Activated CD8-positive, alpha-beta memory T cell treated with anti-CD3 and anti-CD28 coated beads for 1 hour (primary cell): Measurements from ENCODE around the gene GPD1L.
"Not testable (repeated sequence)": the region's sequence is repeated elsewhere in the genome, so short reads cannot be mapped to it uniquely, and the experiment has no call there.

Experiments used
- DNase-seq, 2 donors: peaks; one replicate each; pipeline ENCODE4 v3.0.0-alpha.2; 2020; ENCODE audit warnings: low read depth in 1 of 2; ENCODE audit errors: extremely low read depth in 1 of 2

The GPD1L gene

GRCh38 chr3:32106132-32106928 is at the start of gene GPD1L:
Gene GPD1L (plus strand): TSS chr3:32106620. CDS start chr3:32106712, 92 bp downstream.
- peak; percentile 54 to 87 for DNase-seq

DNA sequence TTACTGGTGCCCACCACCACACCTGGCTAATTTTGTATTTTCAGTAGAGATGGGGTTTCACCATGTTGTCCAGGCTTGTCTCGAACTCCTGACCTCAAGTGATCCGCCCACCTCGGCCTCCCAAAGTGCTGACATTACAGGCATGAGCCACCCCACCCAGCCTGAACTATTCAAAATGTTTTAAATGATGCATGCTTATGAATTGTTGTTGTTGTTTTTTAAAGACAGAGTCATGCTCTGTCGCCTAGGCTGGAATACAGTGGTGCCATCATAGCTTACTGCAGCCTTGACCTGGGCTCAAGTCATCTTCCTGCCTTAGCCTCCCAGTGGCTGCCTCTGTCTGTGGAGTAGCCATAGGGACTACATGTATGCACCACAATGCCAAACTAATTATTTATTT is 48.0 kb upstream of the GPD1L start:
- not testable (repeated sequence) for DNase-seq

DNA sequence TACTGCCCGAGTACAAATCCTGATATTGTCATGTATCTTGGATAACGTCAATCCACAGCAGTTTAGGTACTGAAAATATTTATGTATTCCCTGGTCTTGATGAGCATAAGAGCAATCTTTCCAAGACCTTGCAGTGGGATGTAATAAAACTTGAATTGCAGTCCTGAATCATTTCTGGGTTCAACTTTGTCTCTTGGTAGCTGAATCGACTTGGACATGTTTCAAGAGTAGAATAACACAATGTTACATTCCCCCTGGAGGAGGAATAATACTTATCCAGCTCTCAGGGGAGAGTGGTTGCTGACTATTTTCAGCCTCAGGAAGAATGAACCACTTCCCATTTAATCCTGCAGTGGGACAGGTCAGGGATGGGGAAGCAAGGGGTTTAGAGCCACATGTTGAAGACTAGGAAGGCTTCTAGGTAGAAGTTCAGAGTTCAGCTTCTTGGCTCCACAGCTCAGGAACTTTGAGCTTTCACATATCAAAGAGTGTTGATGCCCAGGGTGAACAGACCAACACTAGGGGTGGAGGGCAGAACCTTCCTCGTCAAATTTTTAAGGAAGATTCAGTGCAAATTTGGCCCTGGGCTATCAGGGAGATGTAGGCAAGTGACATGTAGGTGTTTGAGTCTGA is 43.4 kb upstream of the GPD1L start:
- no peak for DNase-seq

DNA sequence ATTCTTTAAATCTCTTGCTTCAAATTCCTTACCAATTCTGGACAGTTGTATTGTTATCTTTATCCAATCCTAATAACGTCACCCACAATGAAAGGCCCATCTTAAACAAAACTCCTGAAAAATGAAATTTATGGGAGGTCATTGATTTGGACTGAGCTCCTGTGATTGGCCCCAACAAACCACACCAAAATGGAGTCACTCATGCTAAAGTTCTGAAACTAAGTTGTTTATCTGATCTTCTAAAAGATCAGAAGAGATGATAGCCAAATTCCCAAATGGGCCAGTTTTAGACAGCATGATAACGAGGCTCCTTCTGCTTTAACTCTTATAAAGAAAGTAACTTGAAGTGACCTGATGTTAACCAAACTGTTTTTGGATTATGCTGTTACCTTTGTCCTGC is 39.7 kb upstream of the GPD1L start:
- DNase-seq, result no peak

DNA sequence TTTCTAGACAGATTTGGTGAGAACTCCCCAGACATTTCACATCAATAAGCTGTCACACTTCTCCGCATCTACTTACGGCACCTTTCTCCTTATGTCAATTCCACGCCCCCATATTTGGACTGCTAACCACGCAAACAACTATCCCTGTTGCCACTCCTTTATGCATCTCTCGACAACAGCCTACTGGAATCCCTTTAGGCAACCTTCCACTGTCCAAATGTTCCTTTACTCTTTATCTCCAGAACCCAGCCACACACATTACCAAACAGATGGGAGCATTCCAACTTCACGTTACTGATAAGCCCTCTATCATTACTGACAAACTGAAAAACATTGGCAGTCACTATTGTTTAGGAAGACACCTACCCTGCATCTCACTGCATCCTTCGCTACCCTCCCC is 32.2 kb upstream of the GPD1L start:
- DNase-seq, result not testable (repeated sequence)

DNA sequence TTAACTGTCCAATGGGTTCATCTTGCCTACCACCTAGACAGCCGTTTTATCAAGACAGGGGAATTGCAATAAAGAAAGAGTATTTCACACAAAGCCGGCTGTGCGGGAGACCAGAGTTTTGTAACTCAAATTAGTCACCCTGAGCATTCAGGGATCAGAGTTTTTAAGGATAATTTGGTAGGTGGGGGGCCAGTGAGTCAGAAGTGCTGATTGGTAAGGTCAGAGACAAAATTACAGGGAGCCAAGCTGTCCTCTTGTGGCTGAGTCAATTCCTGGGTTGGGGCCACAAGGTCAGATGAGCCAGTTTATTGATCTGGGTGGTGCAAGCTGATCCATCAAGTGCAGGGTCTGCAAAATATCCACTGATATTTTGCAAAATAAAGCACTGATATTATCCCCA is 29.9 kb upstream of the GPD1L start:
- DNase-seq, result no peak

- no peak for DNase-seq
These were observed 28.9 kb upstream of the GPD1L start for GRCh38 chr3:32077260-32078084.

GRCh38 chr3:32078085-32078634 is 28.3 kb upstream of the GPD1L start:
- DNase-seq, result no peak

DNA sequence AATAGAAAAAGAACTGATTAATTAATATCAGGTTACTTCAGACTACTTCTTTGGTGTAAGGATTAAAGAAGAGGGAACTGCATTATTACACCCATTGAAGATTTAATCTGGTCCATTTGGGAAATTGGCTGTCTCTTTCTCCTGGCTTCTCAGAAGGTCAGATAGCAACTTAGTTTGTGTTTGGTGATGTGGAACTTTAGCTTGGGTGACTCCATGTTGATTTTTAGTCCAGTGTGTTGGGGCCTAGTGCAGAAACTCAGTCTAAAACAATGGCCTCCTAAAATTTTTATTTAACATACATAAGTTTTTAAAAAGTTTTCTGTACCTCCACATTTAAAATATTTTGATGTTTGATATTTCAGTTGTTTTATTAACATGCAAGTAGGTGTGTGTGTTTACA is 27.6 kb upstream of the GPD1L start:
- no peak for DNase-seq

- DNase-seq, result no peak
These were observed 23.7 kb upstream of the GPD1L start for GRCh38 chr3:32082721-32083120.

DNA sequence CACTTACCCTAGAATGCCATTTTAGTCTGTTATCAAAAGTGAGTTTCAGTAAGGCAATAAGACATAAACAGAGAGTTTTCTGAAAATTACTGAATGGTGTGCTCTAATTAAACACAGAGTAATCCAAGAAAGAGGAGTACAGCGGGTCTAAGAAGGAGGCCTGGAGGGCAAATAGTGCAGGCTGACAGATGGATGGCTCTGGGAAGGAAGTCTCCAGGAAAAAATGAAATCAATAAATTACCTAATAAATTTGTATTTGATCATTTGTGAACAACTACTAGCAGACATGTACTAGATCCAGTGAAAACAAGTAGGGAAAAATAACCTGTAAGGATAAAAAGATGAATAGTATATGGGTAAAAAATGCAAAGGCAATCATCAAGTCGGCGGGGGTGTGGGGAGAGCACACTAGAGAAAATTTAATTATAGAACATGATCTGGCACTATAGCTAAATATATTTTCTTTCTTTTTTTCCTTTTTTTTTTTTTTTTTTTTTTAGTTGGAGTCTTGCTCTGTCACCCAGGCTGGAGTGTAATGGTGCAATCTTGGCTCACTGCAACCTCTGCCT is 22.6 kb upstream of the GPD1L start:
- no peak for DNase-seq

- no peak for DNase-seq
These were observed 21.6 kb upstream of the GPD1L start for GRCh38 chr3:32084870-32085269.

DNA sequence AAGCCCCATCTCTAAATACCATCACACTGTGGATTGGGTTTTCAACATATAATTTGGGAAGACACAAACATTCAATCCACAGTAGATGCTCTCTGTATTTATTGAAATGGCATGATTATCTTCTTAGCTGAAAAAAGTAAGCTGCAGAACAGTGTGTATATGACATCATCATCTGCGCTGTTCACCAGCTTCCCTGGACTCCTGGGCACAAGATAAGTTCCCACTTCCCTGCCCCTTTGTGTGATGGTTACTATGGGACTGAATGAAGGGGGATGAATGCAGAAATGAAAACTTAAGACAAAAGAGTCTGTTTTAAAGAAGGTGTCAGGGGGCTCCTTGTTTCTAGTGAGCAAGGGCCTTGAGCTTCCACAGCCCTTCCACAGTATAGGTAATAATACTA is 20.0 kb upstream of the GPD1L start:
- DNase-seq, result no peak

DNA sequence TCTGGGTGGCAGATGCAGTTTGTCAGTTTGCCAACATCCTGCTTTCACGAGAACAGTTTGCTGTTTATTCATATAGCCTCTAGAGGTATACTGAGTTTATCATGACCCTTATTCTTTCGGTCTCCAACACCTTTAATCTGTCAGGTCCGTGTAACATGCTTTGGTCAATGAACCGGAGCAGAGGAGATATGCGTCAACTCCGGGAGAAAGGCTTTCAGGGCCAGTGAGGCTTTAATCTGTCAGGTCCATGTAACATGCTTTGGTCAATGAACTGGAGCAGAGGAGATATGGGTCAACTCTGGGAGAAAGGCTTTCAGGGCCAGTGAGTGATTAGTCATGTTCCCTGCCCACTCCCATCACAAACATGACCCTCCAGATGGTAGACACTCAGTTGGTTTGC is 16.9 kb upstream of the GPD1L start:
- DNase-seq, result no peak

DNA sequence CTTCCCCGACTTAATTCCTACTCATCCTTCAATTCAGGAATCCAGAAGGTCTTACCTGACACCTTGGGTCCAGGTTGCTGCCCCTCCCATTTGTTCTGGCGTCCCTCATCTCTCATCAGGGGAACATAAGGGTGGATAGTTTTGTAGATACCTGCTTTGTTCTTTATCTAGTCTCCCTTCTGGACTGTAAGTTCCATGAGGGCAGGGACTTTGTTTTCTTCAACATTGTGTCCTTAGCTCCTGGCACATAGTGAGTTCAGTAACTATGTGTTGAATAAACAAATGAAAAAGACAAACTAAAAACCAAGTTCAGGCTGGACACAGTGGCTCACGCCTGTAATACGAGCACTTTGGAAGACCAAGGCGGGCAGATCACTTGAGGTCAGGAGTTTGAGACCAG is 13.2 kb upstream of the GPD1L start:
- no peak for DNase-seq

DNA sequence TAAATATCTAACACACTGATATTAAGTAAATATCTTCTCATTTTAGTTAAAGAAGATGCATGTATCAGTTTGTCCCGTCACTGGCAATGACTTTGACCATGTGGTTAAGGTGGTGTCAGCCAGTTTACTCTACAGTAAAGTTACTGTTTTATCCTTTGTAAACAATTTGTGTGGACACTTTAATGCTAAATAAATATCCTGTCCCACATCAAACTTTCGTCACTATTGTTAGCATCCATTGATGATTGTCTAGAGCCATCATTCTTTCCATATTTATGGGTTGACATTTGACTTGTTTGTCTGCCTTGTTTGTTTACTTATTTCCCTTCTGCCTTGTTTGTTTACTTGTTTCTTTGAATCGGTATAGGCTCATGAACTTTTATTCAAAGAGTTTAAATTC is 11.0 kb upstream of the GPD1L start:
- no peak for DNase-seq

- no peak for DNase-seq
These were observed 8.7 kb upstream of the GPD1L start for GRCh38 chr3:32097768-32098167.

GRCh38 chr3:32098528-32098927 is 7.9 kb upstream of the GPD1L start:
- no peak for DNase-seq

DNA sequence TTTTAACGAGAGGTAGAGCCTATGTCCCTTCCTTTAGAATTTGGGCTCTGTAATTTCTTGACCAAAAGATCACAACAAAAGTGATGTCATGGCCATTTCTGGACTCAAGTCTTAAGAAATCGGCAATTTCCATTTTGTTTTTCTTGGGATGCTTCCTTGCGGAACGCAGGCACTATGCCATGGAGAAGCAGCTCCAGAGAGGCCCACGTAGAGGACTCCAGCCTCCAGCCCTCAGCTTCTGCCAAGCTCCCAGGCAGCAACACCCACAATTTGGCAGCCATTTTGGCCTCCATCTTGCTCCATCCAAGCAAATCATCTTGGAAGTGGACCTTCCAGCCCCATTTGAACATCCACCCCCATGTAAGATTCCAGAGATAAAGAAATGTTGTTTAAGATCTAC is 6.0 kb upstream of the GPD1L start:
- no peak for DNase-seq

DNA sequence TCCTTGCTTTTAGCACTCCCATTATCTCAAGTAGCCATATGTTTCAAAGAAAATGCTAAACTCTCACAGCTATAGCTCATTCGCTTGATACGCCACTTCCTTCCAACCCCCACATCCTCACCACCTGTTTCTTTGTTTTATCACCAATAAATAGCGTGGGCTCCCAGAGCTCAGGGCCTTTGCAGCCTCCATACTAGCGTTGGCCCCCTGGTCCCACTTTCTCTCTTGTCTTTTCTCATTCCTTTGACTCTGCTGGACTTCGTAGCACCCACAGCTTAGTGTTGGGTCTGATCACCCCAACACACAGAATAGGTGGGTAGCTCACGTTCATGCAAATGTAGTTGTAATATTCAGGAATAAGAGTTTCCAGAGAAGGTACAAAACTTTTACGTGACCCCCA is 4.1 kb upstream of the GPD1L start:
- DNase-seq, result no peak

- DNase-seq, result no peak
These were observed 1.9 kb upstream of the GPD1L start for GRCh38 chr3:32104492-32104891.
